H1 (cell line): ENCODE results near the gene CFAP61. TPM values are rescaled to one million over a fixed set of nuclear protein-coding genes. Genes with fewer than 3 reads are reported as not detected.

Experiments
- CTCF ChIA-PET: fragments of 300-600 bp; sonication (Branson Sonifier 250); formaldehyde crosslinking; loops from one replicate; lab custom pipeline; 2021; ENCODE audit not compliant: partially characterized antibody; lab: Charles Lee
- POLR2A ChIA-PET: fragments of 300-600 bp; sonication (Branson Sonifier 250); formaldehyde crosslinking; loops from one replicate; lab custom pipeline; 2021; ENCODE audit warnings: inconsistent platforms; ENCODE audit not compliant: partially characterized antibody; lab: Charles Lee
- DNase-seq, 2 experiments: peaks; one replicate each; pipeline versions ENCODE4 v3.0.0 to v3.0.0-alpha.2; 2010 to 2022; ENCODE audit warnings: low spot score in 2 of 2, low read depth in 1 of 2, mixed read lengths in 1 of 2
- FAIRE-seq: peaks from 2 replicates; lab custom pipeline; 2011; peaks lifted over from hg19 to GRCh38; lab: Jason Lieb, UNC
- H2AFZ ChIP-seq: 2 replicates; pipeline ENCODE4 v1.8.1; 2012; ENCODE audit warnings: low read length, inconsistent platforms
- H2AK5ac ChIP-seq: 2 replicates; pipeline ENCODE4 v1.6.1; 2013; ENCODE audit warnings: low read depth, low read length
- H2BK120ac ChIP-seq: replicated peaks from 2 replicates; pipeline ENCODE3; 2013; ENCODE audit warnings: low read depth, low read length, inconsistent platforms
- H2BK12ac ChIP-seq: 2 replicates; pipeline ENCODE4 v1.6.1; 2013; ENCODE audit warnings: low read depth, low read length
- H2BK15ac ChIP-seq: 2 replicates; pipeline ENCODE4 v1.6.1; 2013; ENCODE audit warnings: low read length
- H2BK20ac ChIP-seq: 2 replicates; pipeline ENCODE4 v1.6.1; 2013; ENCODE audit warnings: low read length
- H2BK5ac ChIP-seq: 2 replicates; pipeline ENCODE4 v1.6.1; 2013; ENCODE audit warnings: low read depth, low read length
- H3K14ac ChIP-seq: 2 replicates; pipeline ENCODE4 v1.6.1; 2013; ENCODE audit warnings: inconsistent platforms; ENCODE audit not compliant: insufficient read length
- H3K18ac ChIP-seq: 2 replicates; pipeline ENCODE4 v1.6.1; 2013; ENCODE audit warnings: low read length; ENCODE audit errors: extremely low read depth
- H3K23ac ChIP-seq: 2 replicates; pipeline ENCODE4 v1.6.1; 2013; ENCODE audit warnings: inconsistent platforms; ENCODE audit not compliant: insufficient read length
- H3K23me2 ChIP-seq: 2 replicates; pipeline ENCODE4 v1.6.1; 2013; ENCODE audit warnings: low read depth, low read length
- H3K27ac ChIP-seq: 2 replicates; pipeline ENCODE4 v1.6.1; 2011; ENCODE audit warnings: low read depth, low read length, inconsistent platforms
- H3K27me3 ChIP-seq, 4 experiments: replicated peaks in 1 of 4; 1 replicate in 1 of 4; 2 replicates in 3 of 4; pipeline versions ENCODE4 v1.6.1 to v1.8.1; 2011 to 2013; ENCODE audit warnings: low read length in 3 of 4, mild to moderate bottlenecking in 3 of 4, inconsistent platforms in 2 of 4, mixed read lengths in 2 of 4, moderate library complexity in 1 of 4; ENCODE audit not compliant: control insufficient read depth in 3 of 4, insufficient read depth in 3 of 4; ENCODE audit errors: extremely low read depth in 1 of 4
- H3K36me3 ChIP-seq, 4 experiments: 2 replicates each; pipeline versions ENCODE4 v1.6.1 to v1.8.1; 2011 to 2013; ENCODE audit warnings: mild to moderate bottlenecking in 4 of 4, low read length in 3 of 4, moderate library complexity in 2 of 4, control low read depth in 1 of 4, inconsistent platforms in 1 of 4; ENCODE audit not compliant: insufficient read depth in 4 of 4, control insufficient read depth in 2 of 4
- H3K4ac ChIP-seq: replicated peaks from 2 replicates; pipeline ENCODE3; 2013; ENCODE audit warnings: low read length, low read depth, mixed read lengths, inconsistent platforms; ENCODE audit not compliant: insufficient read length
- H3K4me1 ChIP-seq, 4 experiments: replicated peaks in 1 of 4; 1 replicate in 1 of 4; 2 replicates in 3 of 4; pipeline versions ENCODE4 v1.6.1 to v1.8.1; 2011 to 2013; ENCODE audit warnings: low read length in 3 of 4, inconsistent platforms in 2 of 4, mixed read lengths in 1 of 4; ENCODE audit not compliant: insufficient read depth in 4 of 4, control insufficient read depth in 3 of 4
- H3K4me2 ChIP-seq, 2 experiments: 2 replicates each; pipeline versions ENCODE4 v1.6.1 to v1.8.1; 2011 to 2013; ENCODE audit warnings: low read depth in 2 of 2, low read length in 2 of 2, control low read depth in 1 of 2, inconsistent platforms in 1 of 2, mild to moderate bottlenecking in 1 of 2; ENCODE audit not compliant: insufficient read depth in 1 of 2
- H3K4me3 ChIP-seq, 4 experiments: fragments of 200-600, 300-600 bp in 1 of 4; sonication (generic), shearing (Covaris generic), sonication (Bioruptor Twin) in 1 of 4; 2 replicates each; pipeline versions ENCODE4 v1.5.1 to v1.8.1; 2011 to 2016; ENCODE audit warnings: low read length in 4 of 4, low read depth in 3 of 4, control low read depth in 2 of 4, inconsistent platforms in 2 of 4, mild to moderate bottlenecking in 2 of 4, mixed read lengths in 1 of 4, moderate library complexity in 1 of 4; ENCODE audit not compliant: insufficient read depth in 2 of 4; ENCODE audit errors: extremely low read depth in 1 of 4
- H3K56ac ChIP-seq: replicated peaks from 2 replicates; pipeline ENCODE3; 2013; ENCODE audit warnings: low read depth, mild to moderate bottlenecking, mixed read lengths, low read length, inconsistent platforms; ENCODE audit not compliant: insufficient read length
- H3K79me1 ChIP-seq: 2 replicates; pipeline ENCODE4 v1.6.1; 2013; ENCODE audit warnings: low read depth, low read length, control low read depth
- H3K79me2 ChIP-seq, 2 experiments: 2 replicates each; pipeline versions ENCODE4 v1.6.1 to v1.8.1; 2012 to 2013; ENCODE audit warnings: low read length in 2 of 2, mild to moderate bottlenecking in 2 of 2, inconsistent platforms in 1 of 2; ENCODE audit not compliant: insufficient read depth in 2 of 2, control insufficient read depth in 1 of 2
- H3K9ac ChIP-seq, 4 experiments: replicated peaks in 1 of 4; 1 replicate in 1 of 4; 2 replicates in 3 of 4; pipeline versions ENCODE4 v1.6.1 to v1.8.1; 2011 to 2013; ENCODE audit warnings: low read depth in 3 of 4, low read length in 3 of 4, control low read depth in 2 of 4, mild to moderate bottlenecking in 2 of 4, moderate library complexity in 2 of 4, inconsistent platforms in 1 of 4; ENCODE audit errors: extremely low read depth in 1 of 4
- H3K9me3 ChIP-seq, 2 experiments: 2 replicates each; pipeline versions ENCODE4 v1.6.1 to v1.8.1; 2012 to 2013; ENCODE audit warnings: mild to moderate bottlenecking in 2 of 2, moderate library complexity in 2 of 2, control low read depth in 1 of 2, inconsistent platforms in 1 of 2, low read depth in 1 of 2, low read length in 1 of 2, mixed read lengths in 1 of 2; ENCODE audit not compliant: insufficient read depth in 2 of 2
- H4K20me1 ChIP-seq, 2 experiments: replicated peaks in 1 of 2; 2 replicates each; pipeline versions ENCODE3 to v1.8.1; 2011 to 2013; ENCODE audit warnings: inconsistent platforms in 2 of 2, low read length in 2 of 2, mild to moderate bottlenecking in 1 of 2; ENCODE audit not compliant: insufficient read depth in 2 of 2, control insufficient read depth in 1 of 2
- H4K5ac ChIP-seq: 2 replicates; pipeline ENCODE4 v1.6.1; 2013; ENCODE audit warnings: low read length, low read depth, mixed read lengths, inconsistent platforms; ENCODE audit not compliant: insufficient read length
- H4K8ac ChIP-seq: 2 replicates; pipeline ENCODE4 v1.8.0; 2013; ENCODE audit warnings: mild to moderate bottlenecking, moderate library complexity, low read length, inconsistent platforms; ENCODE audit not compliant: insufficient read depth; ENCODE audit errors: extremely low read depth
- H4K91ac ChIP-seq: replicated peaks from 2 replicates; pipeline ENCODE3; 2013; ENCODE audit warnings: low read length, mixed read lengths, inconsistent platforms; ENCODE audit not compliant: insufficient read length
- ASH2L ChIP-seq: fragments of 200-600, 300-600 bp; sonication (generic); IDR thresholded peaks from one replicate; pipeline ENCODE4 v1.7.1; 2017; ENCODE audit warnings: low read length
- BCL11A ChIP-seq, 2 experiments: IDR thresholded peaks; one replicate each; pipeline ENCODE4 v1.6.1; 2011; ENCODE audit warnings: low read depth in 2 of 2, low read length in 2 of 2, mild to moderate bottlenecking in 2 of 2
- CBX5 ChIP-seq: fragments of 300-800, 300-1000 bp; sonication (generic); IDR thresholded peaks from 2 replicates; pipeline ENCODE4 v1.7.1; 2016; ENCODE audit warnings: antibody characterized with exemption, low read length, low read depth
- EGR1 ChIP-seq: IDR thresholded peaks from 2 replicates; pipeline ENCODE4 v1.6.1; 2011; ENCODE audit warnings: low read depth, low read length, borderline replicate concordance
- GTF2F1 ChIP-seq: IDR thresholded peaks from 2 replicates; pipeline ENCODE4 v1.6.1; 2012; ENCODE audit warnings: low read depth, low read length, improper control_type of control experiment, borderline replicate concordance
- HDAC2 ChIP-seq, 2 experiments: fragments of 300-600 bp in 1 of 2; sonication (generic) in 1 of 2; IDR thresholded peaks; 2 replicates each; pipeline ENCODE4 v1.6.1; 2011 to 2012; ENCODE audit warnings: low read depth in 2 of 2, low read length in 2 of 2, mild to moderate bottlenecking in 2 of 2, moderate library complexity in 2 of 2, borderline replicate concordance in 1 of 2, inconsistent platforms in 1 of 2
- MAFK ChIP-seq: IDR thresholded peaks from 2 replicates; pipeline ENCODE4 v1.6.1; 2012; ENCODE audit warnings: low read depth, mild to moderate bottlenecking, improper control_type of control experiment, low read length
- MAX ChIP-seq: IDR thresholded peaks from 2 replicates; pipeline ENCODE4 v1.6.1; 2012; ENCODE audit warnings: inconsistent platforms
- POLR2AphosphoS5 ChIP-seq: IDR thresholded peaks from 2 replicates; pipeline ENCODE4 v1.6.1; 2011; ENCODE audit warnings: low read depth, low read length
- SIX5 ChIP-seq: IDR thresholded peaks from 2 replicates; pipeline ENCODE4 v1.6.1; 2011; ENCODE audit warnings: mild to moderate bottlenecking, low read depth, low read length
- SP4 ChIP-seq: IDR thresholded peaks from 2 replicates; pipeline ENCODE4 v1.6.1; 2012; ENCODE audit warnings: low read length, inconsistent platforms
- SRF ChIP-seq: IDR thresholded peaks from 2 replicates; pipeline ENCODE4 v1.6.1; 2011; ENCODE audit warnings: mild to moderate bottlenecking, low read depth, low read length, moderate library complexity
- TCF12 ChIP-seq: IDR thresholded peaks from 2 replicates; pipeline ENCODE4 v1.6.1; 2011; ENCODE audit warnings: low read depth, mild to moderate bottlenecking, low read length
- WGBS, 2 experiments: shearing (Covaris generic) in 1 of 2; methylation state at CpG; one replicate each; pipeline versions ENCODE4 v1.1.6 to v1.1.7; 2013 to 2015; ENCODE audit warnings: low lambda C conversion rate in 2 of 2, mixed read lengths in 2 of 2, inconsistent platforms in 1 of 2, low coverage in 1 of 2, missing lambda C conversion rate in 1 of 2; ENCODE audit not compliant: insufficient replicate concordance in 2 of 2, insufficient coverage in 1 of 2, insufficient read length in 1 of 2; ENCODE audit errors: extremely low coverage in 1 of 2, missing lambda C conversion rate in 1 of 2; 5-methylcytosine and 5-hydroxymethylcytosine counted together
- polyA plus RNA-seq, 7 experiments: library from polyadenylated mRNA; depleted of rRNA in 3 of 7; stranded (reverse) in 5 of 7; unstranded in 2 of 7; fragments of >200 nt in 5 of 7; fragments of 200-250 nt in 2 of 7; gene quantifications; 1 replicate in 5 of 7; 2 replicates in 1 of 7; 4 replicates in 1 of 7; pipeline versions ENCODE4 v1.2.1 to v1.2.3, GENCODE V29; 2011 to 2013; ENCODE audit warnings: missing spikeins in 2 of 7, mixed read lengths in 2 of 7
- total RNA-seq: library from RNA; stranded (reverse); fragmentation: NEBNext Ultra II Directional; extraction: Animal tissue kit (Norgen Biotek cat#: 25700); gene quantifications from 2 replicates; pipeline ENCODE4 v1.2.1, GENCODE V29; 2021

Gene CFAP61
- total and polyA plus RNA-seq, 2 of the 8 experiments (the other 6 are each of a cell fraction or from before 2014, with no cell fraction given) = 0.29 to 0.61 TPM

DNA sequence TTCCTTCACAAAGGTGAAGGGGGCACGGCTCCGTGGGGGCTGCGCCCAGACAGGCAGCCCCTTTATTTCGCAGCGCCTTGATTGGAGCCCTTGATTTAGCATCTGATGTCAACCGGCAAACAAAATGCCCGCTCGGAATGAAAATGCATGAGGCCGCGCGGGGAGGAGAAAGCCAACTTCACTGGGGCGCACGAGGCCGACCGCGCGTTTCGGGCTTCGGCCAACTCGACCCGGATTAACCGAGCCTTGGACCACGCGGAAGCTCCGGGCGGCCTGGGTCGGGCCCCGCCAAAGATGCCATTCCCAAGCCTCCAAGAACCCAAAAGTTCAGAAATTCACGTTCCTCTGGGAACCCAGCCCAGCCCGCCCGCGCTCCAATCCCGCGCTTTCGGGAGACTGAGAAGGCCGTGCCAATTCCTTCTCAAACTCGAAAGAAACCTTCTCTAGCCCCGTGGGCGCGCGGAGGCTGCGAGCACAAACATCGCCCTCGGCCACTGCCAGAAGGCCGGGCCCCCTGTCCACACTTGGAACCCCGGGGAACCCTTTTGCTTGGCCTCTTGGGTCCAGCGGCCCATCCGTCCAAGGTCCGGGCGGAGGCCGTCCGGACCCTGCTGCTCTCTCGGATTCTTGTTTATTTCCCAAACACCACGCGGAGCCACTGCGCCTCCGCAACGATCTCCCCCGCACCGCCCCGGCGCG is 314.7 kb downstream of the CFAP61 start:
- peak in 1 of 2 experiments; percentile 84 for DNase-seq
- no peak for FAIRE-seq
- H3K27ac ChIP-seq = no peak overlapping the region
- peak overlapping the region; percentile 81; the same call in 1 of the 2 replicates for H4K8ac ChIP-seq
- H3K14ac ChIP-seq = no peak overlapping the region
- H2BK5ac ChIP-seq = no peak overlapping the region
- H2BK120ac ChIP-seq = no peak overlapping the region
- POLR2A ChIA-PET = interaction anchor here (1.0 kb wide), 1 partner anchor 111 kb away, joined by 3 read pairs; no protein-coding TSS in a partner anchor
- H3K56ac ChIP-seq = no peak overlapping the region
- 0% methylated on average over 30 of the region's 63 CpGs; no CpG with 5 or more reads in 1 of the 2 experiments for WGBS, 2 experiments
- no peak overlapping the region for H2AFZ ChIP-seq
- H3K9me3 ChIP-seq = no peaks in the 10 kb centered on the region
- peak overlapping the region; percentile 90 for H3K18ac ChIP-seq
- H3K4me3 ChIP-seq = peak overlapping the region; percentile 21 to 71 (median 54); a peak in 7 of 8 replicates
- H3K4ac ChIP-seq = peak overlapping the region; percentile 46
- no peak overlapping the region for H2BK15ac ChIP-seq
- peaks cover 8 to 36% (median 8%) of the 10 kb centered on the region in 4 experiments for H3K4me1 ChIP-seq
- peaks cover 0 to 1% of the 10 kb centered on the region in 2 experiments for H4K20me1 ChIP-seq
- H3K4me2 ChIP-seq = peak overlapping the region; percentile 75 to 84
- peaks cover 32 to 87% (median 67%) of the 10 kb centered on the region in 4 experiments for H3K27me3 ChIP-seq
- H3K79me1 ChIP-seq = no peaks in the 10 kb centered on the region
- H3K23me2 ChIP-seq = peaks cover 39% of the 10 kb centered on the region; the same call in 1 of the 2 replicates
- H2AK5ac ChIP-seq = no peak overlapping the region
- H4K5ac ChIP-seq = peak overlapping the region; percentile 15
- peak overlapping the region; percentile 9; the same call in 1 of the 2 replicates for H2BK12ac ChIP-seq
- H3K23ac ChIP-seq = no peak overlapping the region
- CTCF ChIA-PET = no interaction called here
- H3K79me2 ChIP-seq = no peaks in the 10 kb centered on the region
- H3K9ac ChIP-seq = peak overlapping the region in 2 of 4 experiments; percentile 19 to 25; a peak in 3 of 7 replicates
- H4K91ac ChIP-seq = peak overlapping the region; percentile 69
- no peaks in the 10 kb centered on the region for H3K36me3 ChIP-seq
- no peak overlapping the region for H2BK20ac ChIP-seq
- no peak for TF ChIP-seq CBX5
- TF ChIP-seq EGR1 = no peak
- no peak for TF ChIP-seq POLR2AphosphoS5
- TF ChIP-seq ASH2L = no peak
- TF ChIP-seq HDAC2 (IDR thresholded peaks at IDR 0.05; ENCODE audit: borderline replicate concordance in 1 of 2, low read depth in 2 of 2, low read length in 2 of 2) = 0 out of 4 replicates have a peak, but pooled peaks of 1 of the 2 experiments have one; percentile 13
- no peak for TF ChIP-seq SRF
- TF ChIP-seq SIX5 = no peak
- peak; percentile 95 for TF ChIP-seq MAX
- no peak for TF ChIP-seq MAFK
- no peak for TF ChIP-seq BCL11A (IDR thresholded peaks at IDR 0.05; ENCODE audit: low read depth in 2 of 2, low read length in 2 of 2)
- no peak for TF ChIP-seq TCF12
- no peak for TF ChIP-seq SP4
- 0 out of 2 replicates have a peak, but pooled peaks have one; percentile 22 for TF ChIP-seq GTF2F1
